ENCODE results near the gene GABPB2.

GRCh38 chr1:151035167-151035566 lies 35.4 kb upstream of the GABPB2 start:
- no peak for TF ChIP-seq CTCF (IDR thresholded peaks at IDR 0.05)
- no peak for TF ChIP-seq POLR2AphosphoS5 (IDR thresholded peaks at IDR 0.05)

All from upper lobe of left lung (tissue), 4 donors.